Neural progenitor cell (in vitro differentiated cells): ENCODE results near the gene AURKAIP1.
A peak's percentile ranks its signal among the peaks of the same experiment; 100 is the strongest.

Experiments
- CTCF ChIP-seq: fragments of 200-600 bp; sonication (generic); IDR thresholded peaks from 2 replicates; pipeline ENCODE4 v1.5.1; 2017; ENCODE audit warnings: antibody characterized with exemption, mild to moderate bottlenecking
- EZH2 ChIP-seq: fragments of 200-600 bp; sonication (generic); IDR thresholded peaks from 2 replicates; pipeline ENCODE4 v1.6.1; 2017; ENCODE audit warnings: antibody characterized with exemption, mild to moderate bottlenecking, moderate library complexity
- EZH2phosphoT487 ChIP-seq: fragments of 200-600 bp; sonication (generic); IDR thresholded peaks from 2 replicates; pipeline ENCODE4 v1.6.1; 2017; ENCODE audit warnings: antibody characterized with exemption

- TF ChIP-seq CTCF (peak; percentile 43), EZH2 (no peak), EZH2phosphoT487 (no peak)
These were observed at the start of gene AURKAIP1 for GRCh38 chr1:1374929-1375662.
